ENCODE data around the gene HSF4.

Gene HSF4

GRCh38 chr16:67176662-67177061 is 12.1 kb downstream of the HSF4 start:
- Histone ChIP-seq H3K4me2 (0 out of 22 replicates have a peak overlapping the region, but pooled peaks of 3 of the 11 experiments have one; percentile 15 to 95 (median 92)), H3K27ac (no peak overlapping the region), H3K4me3 (no peak overlapping the region), H3K4me1 (peaks cover 62 to 93% (median 79%) of the 10 kb centered on the region in 10 experiments), H3K9me3 (replicated peaks in 1 of 11) (no peaks in the 10 kb centered on the region), H3K27me3 (peaks cover 14 to 28% (median 21%) of the 10 kb centered on the region in 11 experiments; a peak in 20 of 22 replicates), H3K36me3 (peaks cover 0 to 30% (median 9%) of the 10 kb centered on the region in 11 experiments; a peak in 10 of 22 replicates), H4K20me1 (peaks cover 22 to 73% (median 70%) of the 10 kb centered on the region in 11 experiments; a peak in 21 of 22 replicates), H3K9ac (no peak overlapping the region; a peak in 1 of 22 replicates)
- no peak for TF ChIP-seq Cebpa-rat (IDR thresholded peaks at IDR 0.05)

GRCh38 chr16:67177743-67178699 is 13.5 kb downstream of the HSF4 start:
- Histone ChIP-seq H3K4me1 (peaks cover 66 to 93% (median 79%) of the 10 kb centered on the region in 10 experiments), H3K36me3 (peaks cover 0 to 30% (median 9%) of the 10 kb centered on the region in 11 experiments; a peak in 10 of 22 replicates), H3K27ac (no peak overlapping the region), H3K4me2 (peak overlapping the region; percentile 75 to 88 (median 81)), H3K9ac (peak overlapping the region in 3 of 11 experiments; percentile 19 to 48 (median 33); a peak in 2 of 22 replicates), H3K4me3 (peak overlapping the region in 7 of 10 experiments; percentile 1 to 52 (median 29); a peak in 6 of 20 replicates), H3K9me3 (replicated peaks in 1 of 11) (no peaks in the 10 kb centered on the region), H4K20me1 (peaks cover 22 to 87% (median 71%) of the 10 kb centered on the region in 11 experiments; a peak in 21 of 22 replicates), H3K27me3 (peaks cover 14 to 28% (median 21%) of the 10 kb centered on the region in 11 experiments; a peak in 20 of 22 replicates)
- TF ChIP-seq Cebpa-rat (IDR thresholded peaks at IDR 0.05) = no peak

GRCh38 chr16:67179421-67180080 is 15.0 kb downstream of the HSF4 start:
- peaks cover 16 to 33% (median 25%) of the 10 kb centered on the region in 11 experiments for H3K27me3 ChIP-seq
- no peak overlapping the region for H3K4me3 ChIP-seq
- H3K9me3 ChIP-seq (replicated peaks in 1 of 11) = no peaks in the 10 kb centered on the region
- H3K27ac ChIP-seq = no peak overlapping the region
- H3K4me1 ChIP-seq = peaks cover 55 to 84% (median 70%) of the 10 kb centered on the region in 10 experiments
- peaks cover 22 to 91% (median 74%) of the 10 kb centered on the region in 11 experiments; a peak in 21 of 22 replicates for H4K20me1 ChIP-seq
- H3K36me3 ChIP-seq = peaks cover 0 to 30% (median 9%) of the 10 kb centered on the region in 11 experiments; a peak in 10 of 22 replicates
- H3K4me2 ChIP-seq = peak overlapping the region in 6 of 11 experiments; percentile 2 to 97 (median 90); a peak in 7 of 22 replicates
- H3K9ac ChIP-seq = no peak overlapping the region
- TF ChIP-seq Cebpa-rat (IDR thresholded peaks at IDR 0.05) = no peak

GRCh38 chr16:67180166-67180565 is 15.6 kb downstream of the HSF4 start:
- Histone ChIP-seq H3K27me3 (peaks cover 22 to 39% (median 31%) of the 10 kb centered on the region in 11 experiments), H3K36me3 (peaks cover 0 to 26% (median 9%) of the 10 kb centered on the region in 11 experiments; a peak in 10 of 22 replicates), H3K9me3 (replicated peaks in 1 of 11) (no peaks in the 10 kb centered on the region), H3K4me2 (peak overlapping the region in 10 of 11 experiments; percentile 2 to 100 (median 96); a peak in 16 of 22 replicates), H3K27ac (no peak overlapping the region), H3K4me3 (no peak overlapping the region), H3K4me1 (peaks cover 55 to 84% (median 70%) of the 10 kb centered on the region in 10 experiments), H3K9ac (peak overlapping the region in 4 of 11 experiments; percentile 13 to 92 (median 35); a peak in 1 of 22 replicates), H4K20me1 (peaks cover 22 to 91% (median 74%) of the 10 kb centered on the region in 11 experiments; a peak in 21 of 22 replicates)
- no peak for TF ChIP-seq Cebpa-rat (IDR thresholded peaks at IDR 0.05)

GRCh38 chr16:67181346-67181745 is 16.8 kb downstream of the HSF4 start:
- TF ChIP-seq Cebpa-rat (IDR thresholded peaks at IDR 0.05) = no peak
- H3K4me3 ChIP-seq = peak overlapping the region in 3 of 10 experiments; percentile 23 to 75 (median 72); a peak in 4 of 20 replicates
- H4K20me1 ChIP-seq = peaks cover 22 to 88% (median 66%) of the 10 kb centered on the region in 11 experiments; a peak in 21 of 22 replicates
- H3K9me3 ChIP-seq (replicated peaks in 1 of 11) = no peaks in the 10 kb centered on the region
- H3K4me2 ChIP-seq = peak overlapping the region; percentile 88 to 100 (median 95)
- no peak overlapping the region for H3K27ac ChIP-seq
- peaks cover 52 to 81% (median 74%) of the 10 kb centered on the region in 10 experiments for H3K4me1 ChIP-seq
- peaks cover 23 to 48% (median 41%) of the 10 kb centered on the region in 11 experiments for H3K27me3 ChIP-seq
- peaks cover 0 to 14% (median 6%) of the 10 kb centered on the region in 11 experiments; a peak in 10 of 22 replicates for H3K36me3 ChIP-seq
- H3K9ac ChIP-seq = peak overlapping the region in 10 of 11 experiments; percentile 9 to 93 (median 30); a peak in 12 of 22 replicates

GRCh38 chr16:67182288-67182687 is 17.7 kb downstream of the HSF4 start:
- H3K9ac ChIP-seq = peak overlapping the region; percentile 84 to 93 (median 89); a peak in 19 of 22 replicates
- peak overlapping the region; percentile 88 to 100 (median 95) for H3K4me2 ChIP-seq
- peaks cover 52 to 75% (median 70%) of the 10 kb centered on the region in 10 experiments for H3K4me1 ChIP-seq
- H3K27me3 ChIP-seq = peaks cover 23 to 48% (median 39%) of the 10 kb centered on the region in 11 experiments
- no peaks in the 10 kb centered on the region for H3K9me3 ChIP-seq (replicated peaks in 1 of 11)
- peak overlapping the region in 2 of 11 experiments; percentile 90 to 95; a peak in 3 of 22 replicates for H3K27ac ChIP-seq
- H3K4me3 ChIP-seq = peak overlapping the region; percentile 61 to 80 (median 71); a peak in 18 of 20 replicates
- H4K20me1 ChIP-seq = peaks cover 22 to 82% (median 57%) of the 10 kb centered on the region in 11 experiments; a peak in 21 of 22 replicates
- no peak for TF ChIP-seq Cebpa-rat (IDR thresholded peaks at IDR 0.05)
- H3K36me3 ChIP-seq = peaks cover 0 to 11% (median 0%) of the 10 kb centered on the region in 11 experiments; a peak in 6 of 22 replicates

- H3K36me3 ChIP-seq = peaks cover 0 to 11% (median 0%) of the 10 kb centered on the region in 11 experiments; a peak in 5 of 22 replicates
- H3K27ac ChIP-seq = peak overlapping the region in 10 of 11 experiments; percentile 84 to 95 (median 92); a peak in 20 of 22 replicates
- H3K4me3 ChIP-seq = peak overlapping the region; percentile 61 to 80 (median 71)
- H3K9ac ChIP-seq = peak overlapping the region; percentile 84 to 93 (median 89)
- peaks cover 15 to 38% (median 29%) of the 10 kb centered on the region in 11 experiments for H3K27me3 ChIP-seq
- H3K9me3 ChIP-seq (replicated peaks in 1 of 11) = no peaks in the 10 kb centered on the region
- peaks cover 22 to 72% (median 48%) of the 10 kb centered on the region in 11 experiments; a peak in 21 of 22 replicates for H4K20me1 ChIP-seq
- no peak for TF ChIP-seq Cebpa-rat (IDR thresholded peaks at IDR 0.05)
- peaks cover 50 to 67% (median 62%) of the 10 kb centered on the region in 10 experiments for H3K4me1 ChIP-seq
- peak overlapping the region; percentile 88 to 100 (median 95) for H3K4me2 ChIP-seq
Observed at GRCh38 chr16:67183284-67183626, 18.7 kb downstream of the HSF4 start.

Measured in BLaER1 treated with 17β-estradiol and CSF1 and Interleukin-3, amounts not matched to agents 10 nM and 100 nM (cell line).